HUDEP-2 (cell line): ENCODE data around the gene ZC3H14.

Experiments
- DNase-seq, 76 experiments: peaks; one replicate each; lab custom pipeline; 2025; ENCODE audit not compliant: unreplicated experiment in 76 of 76; lab: John Stamatoyannopoulos, UW

Gene ZC3H14

DNA sequence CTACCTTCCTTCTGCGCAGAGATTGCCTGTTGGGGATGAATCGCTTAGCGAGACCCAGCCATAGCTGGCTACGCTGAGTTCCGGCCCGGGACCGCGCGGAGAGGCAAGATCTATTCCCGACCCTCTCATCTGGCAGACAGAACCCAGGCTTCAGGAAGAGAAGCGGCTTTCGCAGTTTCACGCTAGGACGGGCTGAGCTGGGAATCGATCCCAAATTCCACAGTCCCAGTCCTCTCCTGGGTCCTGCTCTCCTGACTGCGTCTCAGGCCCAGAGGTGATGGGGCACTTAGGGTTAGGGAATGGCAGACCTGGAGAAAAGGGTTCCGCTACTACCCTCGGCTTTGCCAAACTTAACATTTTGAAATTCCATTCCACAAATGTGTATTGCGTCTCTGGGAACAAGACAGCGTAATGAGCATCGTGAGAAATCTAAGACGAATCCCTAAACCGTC, 10.8 kb upstream of the ZC3H14 start:
- DNase-seq: no peak

DNA sequence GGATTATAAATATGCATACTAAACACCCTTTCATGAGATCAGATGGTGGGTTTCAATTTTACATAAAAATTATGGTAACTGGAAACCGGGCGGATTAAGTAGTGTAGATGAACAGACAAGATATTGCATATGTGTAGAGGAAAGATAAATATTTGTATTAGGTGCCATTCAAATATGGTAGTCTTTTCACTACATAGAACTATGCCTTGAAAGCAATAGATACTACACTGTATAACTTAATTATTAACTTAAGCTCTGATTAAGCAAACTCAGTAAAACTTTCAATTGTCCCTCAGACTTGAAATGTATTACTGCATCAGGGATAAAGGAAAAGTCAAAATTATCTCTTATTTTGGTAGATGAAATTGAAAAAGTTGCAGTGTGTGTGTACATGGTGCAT, 10.0 kb upstream of the ZC3H14 start:
- DNase-seq: no peak

DNA sequence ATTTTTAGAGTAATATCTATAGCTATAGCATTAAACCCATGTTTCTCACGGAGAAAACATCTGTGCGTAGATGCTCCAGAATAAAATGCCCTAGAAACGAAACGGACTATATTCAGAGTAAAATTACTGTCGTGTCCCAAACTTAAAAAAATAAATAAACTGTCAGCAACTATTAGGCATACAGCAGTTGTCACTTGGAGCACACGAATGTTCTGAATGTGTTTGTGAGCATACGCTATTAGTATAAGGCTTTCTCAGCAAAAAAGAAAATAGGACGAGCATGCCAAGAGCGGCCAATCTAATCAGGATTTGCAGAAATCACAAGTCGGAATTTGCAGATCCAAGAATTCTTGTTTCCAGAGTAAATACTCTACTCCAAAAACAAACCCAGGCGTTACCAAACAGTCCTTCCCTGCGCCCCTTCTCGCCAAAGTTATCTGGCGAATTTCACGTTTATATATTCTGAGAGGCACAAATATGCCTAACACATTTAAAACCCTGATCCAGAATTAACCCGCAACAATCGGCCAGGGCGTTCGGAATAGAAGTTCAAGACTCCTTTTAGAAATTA, 8.9 kb upstream of the ZC3H14 start:
- DNase-seq: no peak

DNA sequence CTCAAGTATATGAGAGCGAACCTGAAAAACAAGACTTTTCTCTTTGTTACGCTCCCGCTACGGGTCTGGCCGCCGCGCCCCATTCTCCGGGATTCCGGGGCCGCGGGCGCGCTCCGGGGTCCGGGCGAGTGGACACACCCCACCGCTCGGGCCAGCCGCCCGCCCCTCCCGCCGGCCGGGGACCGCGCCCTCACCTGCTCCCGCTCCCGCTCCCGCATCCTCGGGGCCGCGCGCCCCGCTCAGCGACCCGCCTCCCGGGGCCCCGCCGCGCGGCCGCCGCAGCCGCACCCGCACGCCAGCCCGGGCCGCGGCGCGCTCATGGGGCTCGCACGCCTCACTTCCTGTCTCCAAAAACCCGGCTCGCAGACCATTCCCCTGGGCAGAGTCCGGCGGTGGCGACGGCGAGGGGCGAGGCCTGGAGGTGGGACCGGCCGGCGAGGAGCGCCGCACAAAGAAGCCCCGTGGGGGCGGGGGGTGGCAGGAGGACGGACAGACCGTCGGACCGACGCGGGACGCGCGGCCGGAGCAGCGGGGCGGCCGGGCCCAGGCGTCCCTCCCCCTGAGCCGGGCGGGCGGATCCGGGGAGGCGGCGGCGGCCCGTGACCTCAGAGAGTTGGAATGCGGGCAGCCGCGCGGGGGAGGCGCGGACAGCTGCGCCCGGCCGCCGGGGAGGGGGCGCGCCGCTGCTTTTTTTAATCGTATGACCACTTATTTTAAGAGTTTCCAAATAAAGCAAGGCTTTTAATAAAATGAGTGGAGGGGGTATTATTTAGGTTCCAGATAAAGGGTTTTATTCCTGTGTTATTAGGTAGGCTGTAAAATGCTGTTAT, 8.2 kb upstream of the ZC3H14 start, which contains the start of gene PTPN21:
PTPN21 (minus strand) TSS at position 551 of the 830 bp plus-strand sequence. CDS start 4,590 bp downstream, outside the sequence.
- peak in 36 of 76 experiments; percentile 2 to 59 (median 24) for DNase-seq

DNA sequence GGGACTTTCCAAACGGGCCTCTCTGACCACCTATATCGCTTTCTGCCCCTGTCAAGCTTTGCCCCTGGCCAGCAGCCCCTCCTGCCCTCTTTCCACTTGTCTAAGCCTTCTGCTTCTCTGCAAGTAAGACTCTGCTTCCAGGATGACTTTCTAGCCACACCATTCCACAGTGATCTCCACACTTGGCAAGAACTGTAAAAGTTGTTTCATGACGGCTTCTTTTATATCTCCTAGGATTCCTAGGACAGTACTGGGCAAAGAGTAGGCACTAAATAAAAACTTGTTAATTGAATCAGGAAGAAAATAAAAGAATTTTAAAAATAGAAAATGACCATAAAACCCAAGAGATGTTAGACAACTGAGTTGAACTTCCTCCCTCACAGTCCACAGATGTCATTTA, 6.3 kb upstream of the ZC3H14 start:
- no peak for DNase-seq

DNA sequence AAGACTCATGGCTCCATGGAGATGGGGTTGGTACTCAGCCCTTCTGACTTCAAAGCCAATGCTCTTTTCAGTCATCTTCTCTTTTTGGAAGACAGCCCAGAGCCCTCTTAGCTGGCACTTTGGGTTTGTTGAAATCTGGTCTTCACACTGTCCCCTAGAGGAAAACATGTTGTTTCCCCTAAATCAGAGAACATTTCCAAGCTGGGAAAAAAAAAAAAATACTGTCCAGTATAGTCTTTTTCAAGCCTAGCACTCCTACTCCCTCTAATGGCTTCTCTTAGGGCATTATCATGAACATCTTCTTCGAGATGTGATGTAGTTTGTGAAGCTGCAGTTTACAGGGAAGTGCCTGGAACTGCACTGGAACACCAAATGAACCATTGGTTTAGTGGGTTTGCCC, 3.0 kb upstream of the ZC3H14 start:
- DNase-seq: peak in 2 of 76 experiments; percentile 3

DNA sequence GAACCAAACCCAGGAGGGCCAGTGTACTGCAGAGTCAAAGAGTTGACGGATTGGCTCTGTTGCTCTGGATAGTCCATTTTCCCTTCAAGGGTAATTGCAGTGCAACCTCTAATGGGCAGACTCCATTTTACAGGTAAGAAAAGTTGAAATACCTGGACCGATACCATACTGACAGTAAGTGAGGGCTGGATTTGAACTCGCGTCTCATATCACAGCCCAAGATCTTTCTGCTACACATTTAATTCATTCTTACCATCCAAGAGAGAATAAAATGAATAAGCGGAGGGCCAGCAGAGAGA, 356 bp upstream of the ZC3H14 start:
- no peak for DNase-seq

DNA sequence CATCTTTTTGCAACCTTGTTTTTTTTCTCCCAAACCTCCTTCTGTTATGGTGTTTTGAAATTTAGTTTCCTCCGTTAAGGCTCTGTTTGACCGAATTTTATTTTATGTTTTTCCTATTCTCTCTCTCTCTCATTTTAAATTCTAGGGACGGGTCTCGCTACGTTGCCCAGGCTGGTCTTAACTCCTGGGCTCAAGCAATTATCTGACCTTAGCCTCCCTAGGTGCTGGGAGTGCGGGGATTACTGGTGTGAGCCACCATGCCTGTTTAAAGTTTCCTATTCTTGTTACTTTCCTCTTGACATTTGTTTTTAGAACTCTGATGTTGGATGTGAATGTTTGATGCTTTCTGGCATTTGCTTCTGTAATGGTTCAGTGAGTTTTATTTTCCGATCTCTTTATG, 1.0 kb downstream of the ZC3H14 start:
- no peak for DNase-seq

DNA sequence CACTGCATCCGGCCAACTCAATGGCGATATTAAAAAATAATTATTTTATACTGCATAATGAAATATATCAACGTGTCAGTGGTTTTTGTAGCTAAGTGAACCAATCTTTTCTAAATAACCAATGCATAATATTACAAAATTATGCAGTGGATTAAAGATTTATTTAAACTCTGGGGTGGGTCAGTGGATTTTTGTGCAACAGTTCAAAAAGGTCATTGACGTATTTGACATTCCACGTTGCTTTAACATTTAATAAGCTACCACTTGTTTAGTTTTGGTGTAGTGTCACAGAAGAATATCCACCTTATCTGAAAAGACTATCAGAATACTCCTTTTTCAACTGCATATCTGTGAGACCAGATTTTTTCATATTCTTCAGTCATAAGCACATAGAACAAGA, 2.6 kb downstream of the ZC3H14 start:
- no peak for DNase-seq

DNA sequence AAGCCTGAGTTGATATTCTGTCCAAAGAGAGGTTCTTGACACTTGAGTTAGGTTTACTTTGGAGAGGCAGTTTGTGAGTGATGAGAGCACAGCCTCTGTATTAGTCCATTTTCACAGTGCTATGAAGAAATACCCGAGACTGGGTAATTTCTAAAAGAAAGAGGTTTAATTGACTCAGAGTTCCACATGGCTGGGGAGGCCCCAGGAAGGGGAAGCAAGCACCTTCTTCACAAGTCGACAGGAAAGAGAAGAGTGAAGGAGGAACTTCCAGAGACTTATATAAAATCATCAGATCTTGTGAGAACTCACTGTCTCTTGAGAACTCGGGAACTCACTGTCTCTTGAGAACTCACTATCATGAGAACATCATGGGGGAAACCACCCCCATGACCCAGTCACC, 5.4 kb downstream of the ZC3H14 start:
- no peak for DNase-seq

DNA sequence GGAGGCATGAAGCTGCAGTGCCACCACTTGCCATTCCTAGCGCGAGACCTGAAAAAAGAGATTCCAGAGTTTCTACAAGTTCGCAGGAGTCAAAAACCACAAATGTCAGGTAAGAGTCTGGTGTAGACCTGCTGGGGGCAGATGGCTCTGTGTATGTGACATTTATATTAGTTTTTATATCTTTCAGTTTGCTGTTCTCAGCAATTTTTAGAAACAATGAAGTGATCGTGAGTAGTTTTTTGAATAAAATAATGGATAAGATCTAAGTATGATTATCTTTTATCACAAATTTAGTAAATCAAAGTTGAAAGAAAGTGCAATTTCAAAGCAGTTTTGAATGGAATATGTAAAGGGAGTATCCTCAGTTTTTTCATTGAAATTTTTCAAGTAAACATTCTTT, 9.3 kb downstream of the ZC3H14 start:
- no peak for DNase-seq

DNA sequence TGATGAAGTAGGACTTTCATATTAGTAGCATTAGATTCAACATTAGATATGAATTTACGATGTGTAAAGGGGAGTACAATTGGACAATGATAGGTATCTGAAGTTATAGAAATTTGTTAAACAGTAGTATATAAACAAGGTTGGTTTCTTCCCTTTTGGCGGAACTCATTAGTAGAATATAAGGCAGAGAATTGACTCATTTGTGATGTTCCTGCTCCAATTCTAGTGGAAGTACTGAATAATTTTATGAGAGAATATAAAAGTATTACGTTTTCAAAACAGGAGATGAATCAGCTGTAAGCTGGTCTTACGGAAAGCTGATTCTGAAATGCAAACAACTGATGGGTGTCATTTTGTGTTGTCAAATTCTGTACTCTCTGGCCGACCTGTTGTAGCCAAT, 13.4 kb downstream of the ZC3H14 start:
- no peak for DNase-seq

DNA sequence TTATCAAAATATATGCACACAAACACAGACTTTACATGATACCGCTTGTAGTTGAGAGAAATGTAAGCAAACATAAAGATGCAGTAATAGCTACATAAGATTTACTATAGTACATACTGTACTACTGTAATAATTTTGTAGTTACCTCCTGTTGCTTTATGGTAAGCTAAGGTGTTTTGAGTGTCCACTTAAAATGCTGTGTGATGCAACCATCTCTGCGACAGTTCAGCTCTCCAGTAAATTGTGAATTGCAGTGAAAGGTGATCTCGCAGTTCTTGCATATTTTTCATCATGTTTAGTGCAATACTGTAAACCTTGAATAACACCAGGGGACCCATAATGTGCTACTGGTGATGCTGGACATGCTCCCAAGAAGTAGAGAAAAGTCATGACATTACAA, 21.6 kb downstream of the ZC3H14 start:
- no peak for DNase-seq

DNA sequence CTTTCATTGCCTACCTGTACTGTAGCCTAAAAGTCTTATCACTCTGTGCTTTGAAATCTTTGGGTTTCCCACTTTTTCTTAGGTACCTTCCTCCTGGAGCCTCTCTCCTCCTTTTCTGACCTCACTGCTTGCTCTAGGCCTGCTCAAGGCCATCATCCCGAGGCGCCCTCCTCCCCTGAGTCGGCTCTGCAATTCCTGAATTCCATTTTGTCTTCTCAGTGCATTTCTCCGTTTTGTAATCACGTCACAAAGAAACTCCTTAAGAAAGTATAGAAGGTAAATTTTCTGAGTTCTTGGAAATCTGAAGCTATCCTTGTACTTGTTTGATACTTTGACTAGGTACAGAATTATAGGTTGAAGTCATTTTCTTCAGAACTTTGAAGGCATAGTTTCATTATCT, 25.2 kb downstream of the ZC3H14 start:
- DNase-seq: no peak

DNA sequence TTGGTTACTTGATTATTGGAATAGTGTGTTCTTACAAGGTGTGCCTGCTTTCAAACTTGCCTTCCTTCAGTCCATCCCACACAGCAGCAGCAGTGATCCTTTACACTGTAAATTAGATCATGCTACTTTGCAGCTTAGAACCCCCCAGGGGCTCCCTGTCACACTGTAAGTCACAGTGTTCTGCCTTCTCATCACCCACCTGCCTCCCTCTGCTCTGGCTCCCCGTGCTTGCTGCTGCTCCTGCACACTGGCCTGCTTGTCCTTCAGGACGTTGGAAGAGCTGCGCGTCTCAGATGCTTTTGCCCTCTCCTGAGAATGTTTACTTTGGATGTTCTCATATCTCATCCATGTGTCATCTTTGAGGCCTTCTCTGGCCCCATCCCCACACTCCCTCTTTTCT, 27.3 kb downstream of the ZC3H14 start:
- DNase-seq: no peak

DNA sequence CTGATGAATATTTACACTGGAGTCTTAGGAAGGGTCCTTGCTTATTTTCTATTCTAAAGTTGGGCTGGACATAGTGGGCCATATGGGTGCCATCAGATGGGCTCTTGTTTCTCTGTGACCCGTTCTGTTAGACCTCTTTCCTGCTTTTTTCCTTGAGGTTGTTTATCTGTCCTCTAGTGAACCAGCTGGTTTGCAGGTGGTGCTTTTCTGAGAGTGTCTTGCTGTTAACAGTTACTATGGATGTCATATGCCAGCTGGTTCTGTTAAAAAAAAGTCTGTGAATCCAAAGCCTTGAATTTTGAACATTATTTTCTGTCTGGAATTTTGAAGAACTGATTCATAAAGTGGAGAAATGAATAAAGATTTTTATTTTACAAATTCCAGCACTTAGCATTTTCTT, 29.2 kb downstream of the ZC3H14 start:
- no peak for DNase-seq

DNA sequence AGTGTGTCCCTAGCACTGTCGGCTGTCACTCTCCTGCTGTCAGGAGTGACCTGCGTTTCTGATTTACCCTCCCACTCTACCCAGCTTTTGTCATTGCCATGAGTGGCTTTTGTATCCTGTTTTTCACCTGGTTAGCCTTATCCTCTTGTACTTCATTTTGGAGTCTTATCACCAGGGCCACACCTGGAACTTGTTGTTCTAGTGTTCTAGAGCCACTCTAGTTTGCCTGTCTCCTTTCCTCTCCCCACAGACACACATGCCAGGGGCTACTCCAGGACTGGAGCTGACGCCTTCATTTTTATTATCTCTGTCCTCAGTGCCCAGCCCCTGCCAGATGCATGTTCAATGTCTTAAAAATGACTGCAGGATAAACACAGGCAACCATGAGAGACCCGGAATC, 34.2 kb downstream of the ZC3H14 start:
- no peak for DNase-seq

DNA sequence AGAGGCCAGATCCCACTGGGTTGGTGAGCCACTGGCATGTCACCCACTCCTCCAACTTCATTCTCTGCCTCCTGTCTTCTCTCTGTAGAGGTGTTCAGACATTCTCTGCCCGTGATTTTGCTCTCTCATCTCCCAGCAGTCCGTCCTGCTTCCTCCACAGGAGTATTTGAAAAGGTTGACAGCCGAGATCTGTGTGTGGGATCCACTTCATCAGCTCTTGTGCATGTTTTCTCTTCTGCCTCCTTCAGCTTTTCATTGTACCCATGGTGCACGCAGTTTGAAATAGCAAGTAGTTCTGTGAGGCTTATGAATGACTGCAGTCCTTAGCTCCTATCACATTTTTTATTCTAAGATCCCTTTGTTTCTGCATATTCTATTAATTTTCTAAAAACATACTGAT, 34.8 kb downstream of the ZC3H14 start:
- DNase-seq: no peak

DNA sequence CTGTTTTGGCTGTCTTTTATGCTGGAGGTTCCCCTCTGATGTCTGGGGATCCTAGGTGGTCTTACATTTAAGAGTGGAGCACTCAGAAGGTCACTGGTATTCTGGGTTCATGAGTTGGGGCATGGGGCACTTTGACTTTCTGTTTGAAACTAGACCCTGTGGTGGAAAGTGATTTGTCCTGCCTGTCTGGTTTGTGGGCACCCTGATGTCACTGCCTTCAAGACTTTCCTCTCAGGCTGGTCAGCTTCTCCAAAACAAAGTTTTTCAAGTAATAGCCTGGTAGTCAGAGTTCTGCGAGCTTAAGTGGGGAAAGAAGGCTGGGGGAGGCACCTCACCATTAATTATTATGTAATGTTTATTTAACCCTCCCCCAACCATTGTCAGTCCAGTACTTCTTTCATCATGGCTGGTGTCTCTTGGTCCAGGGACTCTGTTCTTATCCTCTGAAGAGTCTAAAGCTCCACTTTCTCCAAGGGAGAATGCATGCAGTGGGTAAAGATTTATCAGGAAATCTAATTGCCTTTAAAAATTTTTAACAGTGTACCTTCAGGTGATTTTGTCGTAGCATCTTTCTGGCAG, 35.3 kb downstream of the ZC3H14 start:
- no peak for DNase-seq

DNA sequence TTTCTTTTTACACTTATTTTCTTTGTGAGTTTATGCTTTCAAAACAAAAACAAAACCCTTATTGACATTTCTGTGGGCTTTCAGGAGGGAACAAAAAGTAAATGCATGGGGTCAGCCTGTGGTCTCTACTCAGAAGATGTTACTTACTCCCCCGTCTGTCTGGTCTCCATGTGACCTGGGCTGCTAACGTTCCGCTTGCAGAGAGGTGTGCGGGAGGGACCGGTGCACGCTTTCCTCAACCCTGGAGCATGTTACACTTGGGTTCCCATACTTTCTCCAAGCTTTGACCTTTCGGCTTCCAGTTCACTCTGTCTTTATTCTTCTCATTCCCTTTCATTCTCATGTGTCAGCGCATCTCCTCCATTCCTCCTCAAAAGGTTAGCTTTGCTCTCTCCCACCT, 36.5 kb downstream of the ZC3H14 start:
- no peak for DNase-seq

DNA sequence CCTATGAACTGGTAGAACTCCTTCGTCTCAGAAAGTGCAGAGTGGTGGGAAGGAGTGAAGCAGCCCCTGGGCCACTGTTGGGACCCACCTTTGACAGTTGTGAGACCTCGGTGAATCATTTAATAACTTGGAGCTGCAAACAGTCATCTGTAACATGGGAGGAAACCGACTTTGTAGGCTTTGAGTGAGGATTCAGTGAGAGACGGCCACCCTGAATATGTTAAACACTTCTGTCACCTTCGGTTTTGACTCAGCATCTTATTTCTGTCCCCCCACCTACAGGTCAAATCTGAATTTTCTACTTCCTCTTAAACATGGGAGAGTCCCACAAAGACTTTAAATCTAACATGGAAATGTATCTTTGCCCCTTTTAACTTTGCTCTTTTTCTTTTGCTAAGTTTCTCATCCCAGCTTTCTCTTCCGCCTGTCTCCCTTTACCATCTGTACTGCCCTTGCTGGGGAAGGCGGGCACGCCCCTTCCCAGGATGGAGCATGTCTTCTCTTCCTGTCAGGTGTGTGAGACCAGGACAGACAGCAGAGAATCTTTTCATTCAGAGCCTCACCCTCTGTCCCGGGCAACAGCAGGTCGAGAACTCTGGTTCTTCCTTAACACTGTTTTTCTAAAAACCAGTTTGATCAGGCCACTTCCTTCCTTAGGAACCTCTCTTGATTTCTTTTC, 37.1 kb downstream of the ZC3H14 start:
- DNase-seq: no peak

DNA sequence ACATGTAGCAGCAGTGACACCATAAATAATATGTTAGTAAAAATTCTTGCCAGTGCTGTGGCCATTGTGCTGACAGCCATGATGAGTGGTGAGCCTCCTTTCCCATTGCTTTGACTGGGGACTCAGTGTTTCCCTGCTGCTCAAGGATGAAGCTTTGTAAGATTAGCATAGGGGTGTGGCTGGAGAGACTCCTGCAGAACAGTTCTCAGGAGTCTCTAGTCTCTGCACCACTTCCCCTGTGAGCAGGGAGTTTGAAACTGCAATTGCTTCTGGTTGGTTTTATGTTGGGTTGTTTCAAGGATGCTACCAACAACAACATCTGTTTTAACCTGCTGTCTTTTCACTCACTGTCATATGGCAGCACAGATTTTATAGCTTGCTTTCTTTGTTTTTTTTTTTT, 41.4 kb downstream of the ZC3H14 start:
- no peak for DNase-seq
